ENCODE data around the gene SLC16A13. TPM values are rescaled to one million over a fixed set of nuclear protein-coding genes. Genes with fewer than 3 reads are reported as not detected.
A peak's percentile ranks its signal among the peaks of the same experiment; 100 is the strongest.
"Not testable (repeated sequence)": the region's sequence is repeated elsewhere in the genome, so short reads cannot be mapped to it uniquely, and the experiment has no call there.

The SLC16A13 gene
- total and polyA plus RNA-seq, 11 donors = 0.83 to 2.1 (median 1.0) TPM

DNA sequence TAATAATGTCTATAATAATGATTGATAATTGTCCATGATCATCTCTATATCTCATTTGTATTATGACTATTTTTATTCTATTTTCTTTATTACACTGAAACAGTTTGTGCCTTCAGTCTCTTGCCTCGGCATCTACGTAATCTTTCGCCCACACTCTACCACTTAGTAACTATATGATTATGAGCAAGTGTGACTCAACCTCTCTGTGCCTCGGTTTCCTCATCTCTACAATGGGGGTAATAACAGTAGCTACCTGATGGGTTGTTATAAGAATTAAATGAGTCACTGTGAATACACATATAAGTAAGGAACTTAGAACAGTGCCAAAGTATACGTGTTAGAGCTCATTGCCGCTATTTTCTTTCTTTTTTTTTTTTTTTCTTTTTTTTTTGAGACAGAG is 11.8 kb downstream of the SLC16A13 start:
- TF ChIP-seq, protein P1, sequence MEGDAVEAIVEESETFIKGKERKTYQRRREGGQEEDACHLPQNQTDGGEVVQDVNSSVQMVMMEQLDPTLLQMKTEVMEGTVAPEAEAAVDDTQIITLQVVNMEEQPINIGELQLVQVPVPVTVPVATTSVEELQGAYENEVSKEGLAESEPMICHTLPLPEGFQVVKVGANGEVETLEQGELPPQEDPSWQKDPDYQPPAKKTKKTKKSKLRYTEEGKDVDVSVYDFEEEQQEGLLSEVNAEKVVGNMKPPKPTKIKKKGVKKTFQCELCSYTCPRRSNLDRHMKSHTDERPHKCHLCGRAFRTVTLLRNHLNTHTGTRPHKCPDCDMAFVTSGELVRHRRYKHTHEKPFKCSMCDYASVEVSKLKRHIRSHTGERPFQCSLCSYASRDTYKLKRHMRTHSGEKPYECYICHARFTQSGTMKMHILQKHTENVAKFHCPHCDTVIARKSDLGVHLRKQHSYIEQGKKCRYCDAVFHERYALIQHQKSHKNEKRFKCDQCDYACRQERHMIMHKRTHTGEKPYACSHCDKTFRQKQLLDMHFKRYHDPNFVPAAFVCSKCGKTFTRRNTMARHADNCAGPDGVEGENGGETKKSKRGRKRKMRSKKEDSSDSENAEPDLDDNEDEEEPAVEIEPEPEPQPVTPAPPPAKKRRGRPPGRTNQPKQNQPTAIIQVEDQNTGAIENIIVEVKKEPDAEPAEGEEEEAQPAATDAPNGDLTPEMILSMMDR (IDR thresholded peaks at IDR 0.05) = no peak
- no peak for TF ChIP-seq POLR2A (IDR thresholded peaks at IDR 0.05)

GRCh38 chr17:7048968-7049367 is 13.2 kb downstream of the SLC16A13 start:
- TF ChIP-seq, protein P1 (IDR thresholded peaks at IDR 0.05) = no peak
- no peak for TF ChIP-seq POLR2A (IDR thresholded peaks at IDR 0.05)
- H3K9me3 ChIP-seq = no peaks in the 10 kb centered on the region
- peaks cover 0 to 22% (median 9%) of the 10 kb centered on the region in 9 donors for H3K27me3 ChIP-seq
- WGBS, 4 donors = 69 to 76% (median 74%) methylated on average over 6 of the region's 6 CpGs
- no peak overlapping the region for H3K27ac ChIP-seq
- H3K4me1 ChIP-seq = peaks cover 0 to 19% (median 13%) of the 10 kb centered on the region in 12 donors
- intact Hi-C loops (cut with DNase I) = loop anchor here in 4 of 10 donors (2.0 to 10.0 kb wide), 4 partner anchors 88 to 253 kb away; partner anchors contain the start of gene YBX2 (in 1 of the 4)
- DNase-seq (no peak), ATAC-seq (no peak)
- H3K4me3 ChIP-seq = no peak overlapping the region
- no peaks in the 10 kb centered on the region for H3K36me3 ChIP-seq

More for the DNA sequence above, 11.8 kb downstream of the SLC16A13 start:
- WGBS, 4 donors = 88 to 90% (median 89%) methylated on average over 6 of the region's 6 CpGs
- H3K27ac ChIP-seq = peak overlapping the region in 1 of 12 donors; percentile 68
- peaks cover 0 to 36% (median 14%) of the 10 kb centered on the region in 9 donors for H3K27me3 ChIP-seq
- no peak for ATAC-seq
- DNase-seq = no peak
- intact Hi-C loops (cut with DNase I) = loop anchor here in 4 of 10 donors (1.0 to 10.0 kb wide), 5 partner anchors 89 to 255 kb away; partner anchors contain the start of gene YBX2 (in 1 of the 4)
- no peaks in the 10 kb centered on the region for H3K9me3 ChIP-seq
- H3K36me3 ChIP-seq = no peaks in the 10 kb centered on the region
- peak overlapping the region in 1 of 12 donors; percentile 46 for H3K4me3 ChIP-seq
- peaks cover 0 to 33% (median 24%) of the 10 kb centered on the region in 12 donors for H3K4me1 ChIP-seq

DNA sequence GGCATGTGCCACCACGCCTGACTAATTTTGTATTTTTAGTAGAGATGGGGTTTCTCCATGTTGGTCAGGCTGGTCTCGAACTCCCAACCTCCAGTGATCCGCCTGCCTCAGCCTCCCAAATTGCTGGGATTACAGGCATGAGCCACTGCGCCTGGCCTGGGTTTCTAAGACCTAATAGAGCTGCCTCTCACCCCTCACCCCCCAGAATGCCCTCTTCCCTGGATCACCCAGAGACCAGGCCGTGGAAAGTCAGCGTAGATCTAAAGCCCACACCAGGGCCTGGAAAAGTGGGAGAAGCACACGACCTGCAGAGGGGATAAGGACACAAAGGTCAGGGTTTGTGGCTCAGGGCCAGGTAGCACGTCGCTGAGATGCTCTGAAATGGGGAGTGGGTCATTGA is 14.8 kb downstream of the SLC16A13 start:
- not testable (repeated sequence) for H3K9me3 ChIP-seq, H3K4me3 ChIP-seq, H3K27ac ChIP-seq, DNase-seq, ATAC-seq, H3K36me3 ChIP-seq
- Histone ChIP-seq H3K27me3 (peaks cover 0 to 17% (median 0%) of the 10 kb centered on the region in 9 donors), H3K4me1 (peaks cover 0 to 17% (median 11%) of the 10 kb centered on the region in 12 donors)
- 81 to 84% (median 83%) methylated on average over 9 of the region's 9 CpGs for WGBS, 4 donors
- intact Hi-C loops (cut with DNase I) = loop anchor here in 5 of 10 donors (2.0 to 5.0 kb wide), 3 partner anchors 126 to 297 kb away; partner anchors contain the start of gene ASGR1 (in 2 of the 5)

DNA sequence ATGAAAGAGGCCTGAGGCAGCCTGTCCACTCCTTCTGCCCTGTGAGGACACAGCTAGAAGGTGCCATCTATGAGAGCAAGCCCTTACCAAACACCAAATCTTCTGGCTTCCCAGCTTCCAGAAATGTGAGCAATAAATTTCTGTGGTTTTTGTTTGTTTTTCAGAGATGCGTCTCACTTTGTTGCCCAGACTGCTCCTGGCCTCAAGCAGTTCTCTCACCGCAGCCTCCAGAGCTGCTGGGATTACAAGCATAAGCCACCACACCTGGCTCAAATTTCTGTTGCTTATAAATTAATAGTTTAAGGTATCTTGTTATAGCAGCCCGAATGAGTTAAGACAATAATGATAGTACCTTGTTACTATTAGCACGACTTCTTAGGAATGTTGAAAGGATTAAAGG is 20.6 kb downstream of the SLC16A13 start:
- Histone ChIP-seq H3K27ac (no peak overlapping the region), H3K4me1 (no peaks in the 10 kb centered on the region), H3K36me3 (no peaks in the 10 kb centered on the region), H3K27me3 (peaks cover 0 to 7% (median 0%) of the 10 kb centered on the region in 9 donors), H3K9me3 (no peaks in the 10 kb centered on the region), H3K4me3 (no peak overlapping the region)
- ATAC-seq = no peak
- no peak for DNase-seq
- WGBS, 4 donors = 93 to 97% (median 95%) methylated on average over 4 of the region's 4 CpGs
- no peak for TF ChIP-seq POLR2A (IDR thresholded peaks at IDR 0.05)
- intact Hi-C loops (cut with DNase I) = no loop called here

- no peaks in the 10 kb centered on the region for H3K36me3 ChIP-seq
Measured at GRCh38 chr17:7058831-7059447, 23.1 kb downstream of the SLC16A13 start.

More at GRCh38 chr17:7058831-7059447, 23.1 kb downstream of the SLC16A13 start:
- DNase-seq (no peak), ATAC-seq (no peak)
- intact Hi-C loops (cut with DNase I) = no loop called here
- peaks cover 0 to 13% (median 0%) of the 10 kb centered on the region in 9 donors for H3K27me3 ChIP-seq
- H3K27ac ChIP-seq = no peak overlapping the region
- no peaks in the 10 kb centered on the region for H3K9me3 ChIP-seq
- 47 to 65% (median 53%) methylated on average over 7 of the region's 7 CpGs for WGBS, 4 donors
- no peak overlapping the region for H3K4me3 ChIP-seq
- no peak for TF ChIP-seq POLR2A (IDR thresholded peaks at IDR 0.05)
- TF ChIP-seq, protein P1 (IDR thresholded peaks at IDR 0.05) = no peak
- H3K4me1 ChIP-seq = no peaks in the 10 kb centered on the region

Data from heart left ventricle (tissue), 16 donors.